GM10248 (cell line): ENCODE data around the gene DOCK6.

Source experiments
- CTCF ChIA-PET: fragments of 300-600 bp; sonication (Branson Sonifier 250); formaldehyde crosslinking; extraction: SDS; loops from one replicate; lab custom pipeline; 2021; ENCODE audit warnings: antibody characterized with exemption; lab: Yijun Ruan, JAX
- POLR2A ChIA-PET: fragments of 350-650 bp; sonication (Branson Sonifier 250); formaldehyde crosslinking; extraction: SDS; loops from one replicate; lab custom pipeline; 2020; ENCODE audit warnings: antibody characterized with exemption; lab: Yijun Ruan, JAX
- DNase-seq: peaks from one replicate; pipeline ENCODE4 v3.0.0; 2012; ENCODE audit errors: extremely low spot score
- TF ChIP-seq, protein P1 (sequence below): IDR thresholded peaks from 2 replicates; pipeline ENCODE4 v1.5.1; 2012; ENCODE audit warnings: mild to moderate bottlenecking, low read depth; ENCODE audit errors: extremely low read depth, missing control alignments, control extremely low read depth

The DOCK6 gene

DNA sequence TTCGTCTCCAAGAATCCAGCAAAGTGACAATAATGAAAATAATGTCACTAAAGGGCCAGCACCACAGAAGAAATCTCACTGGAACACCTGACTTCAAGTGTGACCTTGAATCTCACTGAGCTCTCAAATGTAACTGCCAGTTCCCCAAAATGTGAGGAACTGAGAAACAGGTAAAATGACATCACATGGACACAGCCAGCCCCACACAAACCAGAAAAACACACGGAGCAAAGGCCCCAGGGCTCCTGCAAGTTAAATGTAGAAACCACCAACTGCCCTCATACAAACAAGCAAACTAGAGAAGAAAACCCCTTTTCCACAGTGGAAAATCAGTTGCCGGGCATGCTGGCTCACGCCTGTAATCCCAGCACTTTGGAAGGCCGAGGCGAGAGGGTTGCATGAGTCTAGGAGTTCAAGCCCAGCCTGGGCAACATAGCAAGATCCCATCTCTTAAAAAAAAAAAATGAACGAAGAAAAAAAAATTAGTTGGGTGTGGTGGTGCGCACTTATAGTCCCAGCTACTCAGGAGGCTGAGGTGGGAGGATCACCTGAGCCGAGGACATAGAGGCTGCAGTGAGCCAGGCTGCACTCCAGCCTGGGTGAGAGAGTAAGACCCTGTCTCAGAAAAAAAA is 56.3 kb downstream of the DOCK6 start:
- POLR2A ChIA-PET = no interaction called here
- CTCF ChIA-PET = interaction anchor here (1.0 to 3.6 kb wide), 6 partner anchors 14 to 276 kb away, joined by 3 to 20 read pairs (median 6); no protein-coding TSS in a partner anchor
- DNase-seq = peak; percentile 82
- TF ChIP-seq, protein P1, sequence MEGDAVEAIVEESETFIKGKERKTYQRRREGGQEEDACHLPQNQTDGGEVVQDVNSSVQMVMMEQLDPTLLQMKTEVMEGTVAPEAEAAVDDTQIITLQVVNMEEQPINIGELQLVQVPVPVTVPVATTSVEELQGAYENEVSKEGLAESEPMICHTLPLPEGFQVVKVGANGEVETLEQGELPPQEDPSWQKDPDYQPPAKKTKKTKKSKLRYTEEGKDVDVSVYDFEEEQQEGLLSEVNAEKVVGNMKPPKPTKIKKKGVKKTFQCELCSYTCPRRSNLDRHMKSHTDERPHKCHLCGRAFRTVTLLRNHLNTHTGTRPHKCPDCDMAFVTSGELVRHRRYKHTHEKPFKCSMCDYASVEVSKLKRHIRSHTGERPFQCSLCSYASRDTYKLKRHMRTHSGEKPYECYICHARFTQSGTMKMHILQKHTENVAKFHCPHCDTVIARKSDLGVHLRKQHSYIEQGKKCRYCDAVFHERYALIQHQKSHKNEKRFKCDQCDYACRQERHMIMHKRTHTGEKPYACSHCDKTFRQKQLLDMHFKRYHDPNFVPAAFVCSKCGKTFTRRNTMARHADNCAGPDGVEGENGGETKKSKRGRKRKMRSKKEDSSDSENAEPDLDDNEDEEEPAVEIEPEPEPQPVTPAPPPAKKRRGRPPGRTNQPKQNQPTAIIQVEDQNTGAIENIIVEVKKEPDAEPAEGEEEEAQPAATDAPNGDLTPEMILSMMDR = no peak

DNA sequence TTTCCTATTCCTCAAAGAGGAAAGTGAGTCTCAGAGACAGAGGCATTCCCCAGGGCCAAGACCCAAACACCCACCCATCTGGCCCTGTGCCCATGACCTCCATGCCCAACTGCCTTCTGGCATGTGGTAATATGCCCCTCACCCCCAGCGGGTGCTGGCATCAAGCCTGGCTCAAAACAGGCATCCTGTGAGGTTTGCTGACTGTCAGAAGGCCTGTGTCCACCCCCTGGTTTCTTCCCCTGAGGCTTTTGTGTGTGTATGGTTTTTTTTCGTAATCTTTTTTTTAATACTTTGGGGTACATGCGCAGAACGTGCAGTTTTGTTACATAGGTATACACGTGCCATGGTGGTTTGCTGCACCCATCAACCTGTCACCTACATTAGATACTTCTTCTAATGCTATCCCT is 57.4 kb downstream of the DOCK6 start:
- TF ChIP-seq, protein P1 = no peak
- ChIA-PET POLR2A (no interaction called here), CTCF (interaction anchor here (0.9 to 3.6 kb wide), 4 partner anchors 19 to 170 kb away, joined by 3 to 20 read pairs (median 7); no protein-coding TSS in a partner anchor)
- no peak for DNase-seq

DNA sequence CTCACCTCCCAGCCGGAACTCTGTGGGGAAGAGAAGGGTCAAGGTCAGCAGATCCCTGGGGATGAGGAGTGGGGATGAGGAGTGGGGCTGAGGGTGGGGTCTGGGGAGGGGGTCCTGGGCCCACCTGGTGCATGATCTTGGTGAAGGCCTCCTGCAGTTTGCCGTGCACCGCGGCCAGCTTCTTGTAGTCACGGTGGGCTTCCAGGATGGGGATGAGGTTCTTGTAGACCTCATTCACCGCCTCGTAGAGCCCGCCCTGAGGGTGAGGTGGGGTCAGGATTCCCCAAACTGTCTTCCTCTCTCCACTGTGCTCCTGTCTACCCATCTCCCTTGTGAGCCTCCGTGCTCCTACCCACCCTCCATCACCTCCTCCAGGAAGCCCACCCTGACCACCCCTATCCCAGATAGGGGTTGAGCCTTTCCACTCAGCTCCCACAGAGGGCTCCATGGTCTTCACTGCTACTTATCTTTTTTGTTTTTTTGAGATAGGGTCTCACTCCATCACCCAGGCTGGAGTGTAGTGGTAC is 58.2 kb downstream of the DOCK6 start:
- TF ChIP-seq, protein P1 = no peak
- ChIA-PET POLR2A (no interaction called here), CTCF (interaction anchor here (0.9 to 3.6 kb wide), 8 partner anchors 16 to 272 kb away, joined by 3 to 20 read pairs (median 3); no protein-coding TSS in a partner anchor)
- DNase-seq = no peak

DNA sequence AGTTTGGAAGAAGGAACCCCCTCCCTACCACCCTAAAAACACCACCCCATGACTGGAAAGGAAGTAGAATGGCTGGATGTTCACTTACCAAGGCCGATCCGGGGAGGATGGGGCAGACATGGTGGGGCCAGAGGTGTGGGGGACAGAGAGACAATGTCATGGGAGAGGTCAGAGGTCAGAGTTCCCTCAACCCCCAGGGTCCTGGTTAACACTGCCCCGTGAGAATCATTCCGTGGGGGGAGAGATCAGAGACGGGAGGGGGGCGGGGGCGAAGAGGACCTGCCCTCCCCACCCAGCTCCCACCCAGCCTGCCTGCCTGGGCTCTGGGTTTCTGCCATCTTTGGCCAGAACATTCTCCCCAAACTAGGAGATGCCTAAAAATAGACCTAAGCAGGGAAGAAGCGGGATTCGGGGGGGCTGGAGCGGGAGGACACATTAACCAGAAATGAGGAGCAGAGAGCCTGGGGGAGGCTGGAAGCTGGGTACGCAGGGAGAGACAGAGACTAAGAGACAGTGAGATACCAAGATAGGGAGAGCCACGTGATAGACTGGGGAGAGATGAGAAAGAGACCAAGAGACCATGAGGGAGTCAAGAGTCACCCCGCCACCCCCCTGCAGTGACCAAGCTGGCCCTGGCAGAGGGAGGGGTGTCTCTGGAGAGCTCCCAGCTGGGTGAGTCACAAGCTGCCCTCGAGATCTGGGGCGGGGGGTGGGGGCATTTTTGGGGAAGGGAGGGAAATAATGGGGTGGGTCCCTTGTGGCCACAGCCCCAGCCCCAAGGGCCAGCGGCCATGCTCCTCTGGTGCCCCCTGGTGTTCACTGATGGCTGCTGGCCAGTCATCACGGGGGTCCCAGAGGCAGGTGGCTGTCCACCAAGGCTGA is 58.9 kb downstream of the DOCK6 start:
- ChIA-PET CTCF (interaction anchor here (0.8 to 3.6 kb wide), 8 partner anchors 16 to 271 kb away, joined by 3 to 20 read pairs (median 4); no protein-coding TSS in a partner anchor), POLR2A (interaction anchor here (0.6 kb wide), 1 partner anchor 930 kb away, joined by 4 read pairs; no protein-coding TSS in a partner anchor)
- DNase-seq = peak; percentile 71
- TF ChIP-seq, protein P1 = peak; percentile 79

DNA sequence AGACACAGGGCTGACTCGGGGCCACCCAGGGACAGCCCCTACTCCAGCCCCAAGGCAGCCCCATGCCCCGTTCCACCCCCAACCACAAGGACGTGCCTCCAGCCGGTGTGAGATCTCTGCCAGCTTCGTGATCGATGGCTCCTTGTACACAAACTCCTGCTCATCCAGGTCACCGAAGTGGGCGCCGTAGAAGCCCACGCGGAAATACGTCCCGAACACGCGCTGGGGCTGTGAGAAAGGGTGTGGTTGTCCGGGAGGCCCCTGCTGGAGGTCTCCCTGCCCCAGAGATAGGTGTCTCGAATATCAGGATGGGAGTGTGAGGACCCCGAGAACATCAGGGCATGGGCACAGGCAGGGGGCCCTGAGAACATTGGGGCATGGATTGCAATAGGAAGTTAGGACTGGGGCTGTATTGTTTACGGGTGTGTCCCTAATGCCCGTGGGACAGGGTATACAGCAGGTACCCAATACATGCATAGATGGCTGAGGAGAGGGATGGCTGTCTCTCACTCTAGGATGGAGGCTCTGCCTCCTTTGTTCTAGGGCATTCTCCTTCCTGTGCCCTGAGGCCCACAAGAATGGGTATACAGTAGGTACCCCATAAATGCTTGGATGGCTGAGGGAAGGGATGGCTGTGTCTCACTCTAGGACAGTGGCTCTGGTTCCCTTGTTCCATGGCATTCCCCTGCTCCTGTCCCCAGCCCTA is 59.7 kb downstream of the DOCK6 start:
- ChIA-PET POLR2A (no interaction called here), CTCF (interaction anchor here (0.8 to 3.6 kb wide), 4 partner anchors 64 to 271 kb away, joined by 3 to 20 read pairs (median 4); no protein-coding TSS in a partner anchor)
- TF ChIP-seq, protein P1 = no peak
- no peak for DNase-seq
